HUES64 (cell line): Measurements from ENCODE around the gene PDE5A. TPM values are rescaled to one million over a fixed set of nuclear protein-coding genes. Genes with fewer than 3 reads are reported as not detected.
A peak's percentile ranks its signal among the peaks of the same experiment; 100 is the strongest.

Experiments
- H3K27ac ChIP-seq: 2 replicates; pipeline ENCODE4 v1.7.0; 2013; ENCODE audit warnings: low read depth, low read length, inconsistent platforms
- H3K27me3 ChIP-seq: 2 replicates; pipeline ENCODE4 v1.6.1; 2013; ENCODE audit warnings: mild to moderate bottlenecking, low read length; ENCODE audit not compliant: insufficient read depth
- H3K36me3 ChIP-seq: 2 replicates; pipeline ENCODE4 v1.6.1; 2013; ENCODE audit warnings: mild to moderate bottlenecking, low read length; ENCODE audit not compliant: insufficient read depth
- H3K4me1 ChIP-seq: 2 replicates; pipeline ENCODE4 v1.6.1; 2013; ENCODE audit warnings: mild to moderate bottlenecking, low read length, moderate library complexity; ENCODE audit not compliant: insufficient read depth
- H3K4me3 ChIP-seq: 2 replicates; pipeline ENCODE4 v1.5.1; 2013; ENCODE audit warnings: mild to moderate bottlenecking, low read length, moderate library complexity
- H3K9ac ChIP-seq: 2 replicates; pipeline ENCODE4 v1.6.1; 2013; ENCODE audit warnings: mild to moderate bottlenecking, low read depth, low read length
- H3K9me3 ChIP-seq: 2 replicates; pipeline ENCODE4 v1.6.1; 2013; ENCODE audit warnings: low read depth, low read length; ENCODE audit not compliant: insufficient read depth
- WGBS: fragments of 150-250, 120-280 bp; methylation state at CpG from one replicate; pipeline ENCODE4 v1.1.7; 2013; ENCODE audit warnings: missing lambda C conversion rate; 5-methylcytosine and 5-hydroxymethylcytosine counted together
- polyA plus RNA-seq, 2 experiments: library from polyadenylated mRNA; stranded (reverse); fragments of 50-300 nt; gene quantifications; one replicate each; pipeline ENCODE4 v1.2.3, GENCODE V29; 2013

The PDE5A gene
- 7.5 TPM for polyA plus RNA-seq (2013, experiment 1 of 2)
- 10.1 TPM for polyA plus RNA-seq (2013, experiment 2 of 2)

- Histone ChIP-seq H3K9ac (peak within 1 kb of the TSS; percentile 86), H3K27me3 (peaks cover 17% of the 10 kb centered on the region; the same call in 1 of the 2 replicates), H3K4me3 (peak within 1 kb of the TSS; percentile 93), H3K36me3 (no peaks in the 10 kb centered on the region), H3K27ac (peak within 1 kb of the TSS; percentile 79; the same call in 1 of the 2 replicates), H3K4me1 (0 out of 2 replicates have a peak, but pooled peaks cover 3% of the 10 kb centered on the region), H3K9me3 (no peaks in the 10 kb centered on the region)
- WGBS, result under 1% methylated on average over 65 of the region's 65 CpGs
Measured at GRCh38 chr4:119628281-119629141, at the start of gene PDE5A. Gene PDE5A, minus strand, starts transcription at chr4:119628804. Its CDS starts 133 bp downstream, at chr4:119628671.

GRCh38 chr4:119676101-119676500 lies 47.5 kb upstream of the PDE5A start:
- 98% methylated on average over 3 of the region's 3 CpGs for WGBS
- Histone ChIP-seq H3K36me3 (no peaks in the 10 kb centered on the region), H3K9ac (no peak overlapping the region), H3K27me3 (no peaks in the 10 kb centered on the region), H3K9me3 (no peaks in the 10 kb centered on the region), H3K4me1 (peaks cover 17% of the 10 kb centered on the region), H3K27ac (no peak overlapping the region), H3K4me3 (no peak overlapping the region)

- no peak overlapping the region for H3K27ac ChIP-seq
Measured at GRCh38 chr4:119675391-119675790, 46.8 kb upstream of the PDE5A start.

GRCh38 chr4:119672938-119673337 lies 44.3 kb upstream of the PDE5A start:
- no CpG with 5 or more reads among the region's 1 CpG for WGBS
- Histone ChIP-seq H3K27me3 (no peaks in the 10 kb centered on the region), H3K9me3 (no peaks in the 10 kb centered on the region), H3K36me3 (no peaks in the 10 kb centered on the region), H3K9ac (no peak overlapping the region), H3K4me3 (no peak overlapping the region), H3K27ac (no peak overlapping the region), H3K4me1 (peaks cover 17% of the 10 kb centered on the region)

More at GRCh38 chr4:119675391-119675790, 46.8 kb upstream of the PDE5A start:
- Histone ChIP-seq H3K9ac (no peak overlapping the region), H3K4me3 (no peak overlapping the region), H3K27me3 (no peaks in the 10 kb centered on the region), H3K4me1 (peaks cover 17% of the 10 kb centered on the region), H3K9me3 (no peaks in the 10 kb centered on the region), H3K36me3 (no peaks in the 10 kb centered on the region)
- no CpG with 5 or more reads among the region's 2 CpGs for WGBS

DNA sequence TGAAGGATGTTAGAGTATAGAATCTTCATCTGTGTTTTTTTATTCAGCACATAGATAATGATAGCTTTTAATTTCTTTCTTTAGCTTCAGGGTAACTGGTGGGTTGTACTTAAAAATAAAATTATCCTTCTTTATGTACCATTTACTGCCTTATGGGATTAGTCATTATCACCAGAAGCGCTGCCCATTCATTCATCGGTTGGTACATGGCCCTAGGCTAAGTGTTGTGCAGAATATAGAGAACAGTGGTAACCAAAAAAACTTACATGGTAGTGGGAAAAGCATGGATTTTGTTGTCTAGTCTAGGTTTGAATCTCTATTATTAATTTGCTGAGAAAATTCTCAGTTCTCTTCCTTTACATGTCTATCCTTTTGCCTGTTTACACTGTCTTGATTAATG lies 43.5 kb upstream of the PDE5A start:
- 98% methylated on average over 2 of the region's 2 CpGs for WGBS

GRCh38 chr4:119671205-119671604 lies 42.6 kb upstream of the PDE5A start:
- H3K36me3 ChIP-seq, result no peaks in the 10 kb centered on the region
- H3K9ac ChIP-seq, result no peak overlapping the region
- no peak overlapping the region for H3K27ac ChIP-seq
- no peak overlapping the region for H3K4me3 ChIP-seq
- no peaks in the 10 kb centered on the region for H3K9me3 ChIP-seq
- peaks cover 21% of the 10 kb centered on the region for H3K4me1 ChIP-seq
- H3K27me3 ChIP-seq, result no peaks in the 10 kb centered on the region

More for the DNA sequence above, 43.5 kb upstream of the PDE5A start:
- Histone ChIP-seq H3K27ac (no peak overlapping the region), H3K27me3 (no peaks in the 10 kb centered on the region), H3K9me3 (no peaks in the 10 kb centered on the region), H3K4me1 (peaks cover 17% of the 10 kb centered on the region), H3K9ac (no peak overlapping the region), H3K36me3 (no peaks in the 10 kb centered on the region), H3K4me3 (no peak overlapping the region)

- no peak overlapping the region for H3K9ac ChIP-seq
- H3K27ac ChIP-seq, result no peak overlapping the region
- no peaks in the 10 kb centered on the region for H3K27me3 ChIP-seq
- WGBS, result 87% methylated on average over 3 of the region's 3 CpGs
- H3K9me3 ChIP-seq, result no peaks in the 10 kb centered on the region
- peaks cover 14% of the 10 kb centered on the region for H3K4me1 ChIP-seq
- H3K4me3 ChIP-seq, result no peak overlapping the region
- no peaks in the 10 kb centered on the region for H3K36me3 ChIP-seq
Measured at GRCh38 chr4:119667802-119668201, 39.2 kb upstream of the PDE5A start.

- no peaks in the 10 kb centered on the region for H3K27me3 ChIP-seq
- H3K4me3 ChIP-seq, result no peak overlapping the region
- H3K9ac ChIP-seq, result no peak overlapping the region
- H3K4me1 ChIP-seq, result peaks cover 7% of the 10 kb centered on the region; the same call in 1 of the 2 replicates
- no peak overlapping the region for H3K27ac ChIP-seq
- no peaks in the 10 kb centered on the region for H3K9me3 ChIP-seq
- 93% methylated on average over 1 of the region's 1 CpG for WGBS
- no peaks in the 10 kb centered on the region for H3K36me3 ChIP-seq
Measured at GRCh38 chr4:119666653-119667091, 38.1 kb upstream of the PDE5A start.

GRCh38 chr4:119665752-119666151 lies 37.1 kb upstream of the PDE5A start:
- Histone ChIP-seq H3K4me1 (peaks cover 7% of the 10 kb centered on the region; the same call in 1 of the 2 replicates), H3K9me3 (no peaks in the 10 kb centered on the region), H3K27ac (no peak overlapping the region), H3K4me3 (no peak overlapping the region), H3K36me3 (no peaks in the 10 kb centered on the region), H3K9ac (no peak overlapping the region), H3K27me3 (no peaks in the 10 kb centered on the region)
- WGBS, result no CpG with 5 or more reads among the region's 2 CpGs

DNA sequence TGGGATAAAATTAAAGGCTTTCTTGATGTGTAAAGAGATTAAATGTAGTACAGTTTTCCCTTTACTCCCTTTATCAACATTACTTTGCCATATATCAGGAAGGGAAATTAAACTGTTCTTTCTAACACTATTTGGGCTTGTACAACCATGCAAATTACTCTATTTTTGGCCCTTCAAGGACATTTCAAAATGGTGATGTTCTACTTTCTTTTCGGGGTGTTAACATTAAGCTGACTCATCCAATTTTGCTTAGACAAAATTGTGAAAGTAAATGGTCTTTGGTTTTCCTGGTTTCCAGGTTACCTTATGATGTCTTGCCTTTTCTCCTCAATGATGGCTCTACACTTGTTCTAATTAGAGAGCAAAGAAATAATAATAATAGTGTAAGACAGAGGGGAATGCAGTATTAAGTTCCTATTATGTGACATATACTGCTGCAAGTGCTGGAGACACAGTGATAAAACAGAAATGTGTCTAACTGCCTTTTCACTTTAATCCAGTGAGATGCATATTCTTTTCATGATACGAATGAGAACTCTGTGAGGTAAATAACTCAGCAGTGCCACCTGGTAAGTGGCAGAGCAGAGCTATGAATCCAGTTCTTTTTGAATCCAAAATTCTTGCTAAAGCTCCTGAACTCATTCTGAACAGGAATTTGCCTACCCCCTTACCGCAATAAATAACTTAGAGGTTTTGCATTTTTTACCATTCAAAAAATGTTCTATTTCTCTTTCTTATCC lies 35.7 kb upstream of the PDE5A start:
- H3K27ac ChIP-seq, result no peak overlapping the region
- H3K36me3 ChIP-seq, result no peaks in the 10 kb centered on the region
- H3K4me3 ChIP-seq, result no peak overlapping the region
- H3K9me3 ChIP-seq, result no peaks in the 10 kb centered on the region
- 89% methylated on average over 3 of the region's 3 CpGs for WGBS
- H3K27me3 ChIP-seq, result no peaks in the 10 kb centered on the region
- H3K4me1 ChIP-seq, result peaks cover 7% of the 10 kb centered on the region; the same call in 1 of the 2 replicates
- H3K9ac ChIP-seq, result no peak overlapping the region
